Measurements from ENCODE around the gene DOK6.

DOK6 gene

DNA sequence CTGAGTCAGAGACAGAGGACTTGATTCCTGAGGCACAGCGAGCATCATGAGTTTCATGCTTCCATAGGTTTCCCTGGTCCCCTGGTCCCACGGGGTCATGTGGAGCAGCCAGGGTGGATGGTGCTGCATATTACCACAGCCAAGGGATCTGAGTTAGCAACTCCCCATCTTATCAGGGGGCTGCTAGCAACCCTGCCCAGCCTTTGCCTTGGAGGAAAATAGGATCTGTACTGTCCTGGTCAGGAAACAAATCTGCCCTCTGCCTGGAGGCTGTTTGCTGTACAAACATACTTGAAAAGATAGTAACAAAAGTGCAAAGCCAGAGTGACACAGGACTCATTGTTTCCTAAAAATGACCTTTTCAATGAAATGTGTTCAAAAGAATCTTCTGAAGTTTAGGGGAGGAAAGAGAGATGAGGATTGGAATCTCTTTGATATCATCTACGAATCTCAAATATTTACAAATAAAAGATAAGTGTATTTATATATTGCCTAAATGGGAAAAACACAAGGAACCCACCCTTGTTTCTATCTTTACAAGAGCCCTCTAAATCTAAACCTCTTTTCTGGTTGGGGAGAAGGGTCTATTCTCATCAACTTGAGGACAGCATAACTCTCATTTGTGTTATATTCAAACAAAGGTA lies 352.2 kb downstream of the DOK6 start:
- no peak for DNase-seq (ENCODE audit: low read depth in 2 of 2)

DNA sequence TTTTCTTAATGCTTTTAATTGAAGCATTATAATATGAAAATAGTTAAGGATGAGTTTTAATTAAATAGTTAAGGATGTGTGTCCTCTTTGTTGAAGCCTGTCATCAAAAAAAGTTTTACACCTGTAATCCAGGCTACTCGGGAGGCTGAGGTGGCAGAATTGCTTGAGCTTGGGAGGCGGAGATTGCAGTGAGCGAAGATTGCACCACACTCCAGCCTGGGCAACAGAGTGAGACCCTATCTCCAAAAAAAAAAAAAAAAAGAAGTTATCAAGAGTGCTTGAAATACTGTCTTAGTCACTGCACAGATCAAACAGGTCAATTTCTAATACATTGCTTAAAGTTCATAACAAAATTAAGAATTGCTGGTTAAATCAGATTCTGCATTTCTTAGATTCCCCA lies 353.4 kb downstream of the DOK6 start:
- DNase-seq (ENCODE audit: low read depth in 2 of 2): no peak

DNA sequence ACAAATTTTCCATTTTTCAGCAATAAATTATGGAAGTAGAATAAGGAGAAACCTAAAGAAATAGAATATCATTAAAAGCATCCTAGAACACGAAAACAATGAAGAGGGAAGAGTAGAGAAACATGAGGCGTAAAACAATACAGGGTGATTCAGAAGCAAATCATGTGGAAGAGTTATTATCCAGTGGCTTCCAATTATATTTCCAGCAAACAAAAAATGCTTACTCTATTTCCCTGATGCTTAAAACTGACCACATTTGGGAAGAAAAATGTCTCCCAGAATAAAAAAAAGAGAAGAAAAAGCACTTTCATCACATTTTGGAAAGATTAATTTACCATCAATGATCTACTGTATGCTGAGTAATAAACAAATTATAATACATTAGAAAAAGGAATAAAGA lies 354.4 kb downstream of the DOK6 start:
- DNase-seq (ENCODE audit: low read depth in 2 of 2): no peak

DNA sequence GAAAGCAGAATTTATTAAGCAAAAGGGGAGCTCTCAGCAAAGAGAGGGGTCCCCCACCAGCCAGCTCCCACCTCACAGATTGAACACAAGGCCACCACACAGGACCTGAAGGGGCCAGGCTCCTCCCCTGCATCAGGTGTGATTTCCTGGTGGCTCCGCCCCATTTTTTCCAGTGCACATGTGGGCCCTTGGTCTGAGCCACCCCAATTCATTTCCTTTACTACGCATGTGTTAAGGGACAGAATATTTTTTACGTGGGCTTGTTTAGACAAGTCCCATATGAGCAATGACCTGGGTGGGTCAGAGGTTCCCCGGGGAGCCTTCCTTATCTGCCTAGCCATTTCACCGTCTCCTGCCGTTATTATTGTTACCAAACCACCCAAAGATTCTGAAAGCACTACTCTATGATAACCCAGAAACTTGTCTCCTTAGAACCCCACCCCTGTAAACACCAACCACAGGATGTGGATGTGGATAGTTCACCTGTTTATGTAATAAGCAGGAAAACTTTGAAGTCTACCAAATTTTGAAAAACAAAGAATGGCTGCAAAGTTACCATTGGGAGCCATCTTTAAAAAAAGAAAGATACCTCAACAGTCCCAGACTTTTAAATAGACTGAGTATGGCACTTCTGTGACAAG lies 355.3 kb downstream of the DOK6 start:
- no peak for DNase-seq (ENCODE audit: low read depth in 2 of 2)

DNA sequence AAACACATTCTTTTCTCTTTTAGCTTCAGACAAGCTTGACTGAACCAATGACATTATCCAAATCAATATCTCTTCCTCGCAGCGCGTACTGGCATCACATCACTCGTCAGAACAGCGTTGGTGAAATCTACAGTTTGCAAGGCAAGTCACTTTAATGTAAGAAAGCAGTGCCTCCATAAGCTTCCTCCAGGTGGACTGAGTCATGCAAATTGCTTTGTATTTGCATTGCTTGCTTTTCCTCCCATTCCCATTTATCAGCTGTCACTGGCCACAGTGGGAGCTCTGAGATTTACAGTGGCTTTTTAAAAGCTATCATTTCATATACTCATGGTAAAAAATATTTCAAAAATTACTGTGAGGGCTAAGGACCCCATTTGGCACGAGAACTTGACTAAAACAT lies 357.0 kb downstream of the DOK6 start:
- no peak for DNase-seq (ENCODE audit: low read depth in 2 of 2)

DNA sequence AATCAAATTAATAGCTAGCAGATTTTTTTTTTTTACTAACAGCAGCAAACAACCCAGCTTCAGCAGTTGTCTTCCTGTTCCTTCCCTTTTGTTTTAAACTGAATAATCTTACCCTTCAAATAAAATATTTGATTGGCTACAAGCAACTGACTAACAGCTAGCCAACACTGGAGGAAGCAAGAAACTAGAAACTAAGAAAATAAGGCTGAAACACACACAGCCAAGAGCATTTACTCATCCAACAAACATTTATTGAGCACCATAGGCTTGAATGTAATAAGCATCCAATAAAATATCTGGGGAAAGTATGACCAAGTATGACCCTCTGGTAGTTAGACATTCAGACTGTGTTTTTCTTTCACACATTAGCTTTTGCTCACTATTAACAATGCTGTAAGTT lies 357.8 kb downstream of the DOK6 start:
- DNase-seq (ENCODE audit: low read depth in 2 of 2): no peak

DNA sequence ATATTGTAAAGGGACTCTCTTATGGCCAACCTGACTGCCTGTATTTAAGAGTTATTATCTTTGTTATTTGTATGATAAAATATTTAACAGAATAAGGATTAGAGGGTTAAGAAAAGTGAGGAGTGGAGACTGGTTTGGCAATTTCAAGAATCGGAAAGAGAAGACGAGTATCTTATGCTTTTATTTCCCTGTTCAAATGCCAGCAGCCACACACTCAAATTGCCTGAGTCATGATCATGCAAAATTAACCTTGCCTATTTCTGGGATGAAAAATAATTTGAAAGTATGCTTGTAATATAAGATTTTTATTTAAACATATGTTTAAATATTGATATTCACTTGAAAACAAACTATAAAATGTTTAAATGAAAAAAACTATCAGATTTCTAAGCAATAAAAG lies 358.4 kb downstream of the DOK6 start:
- DNase-seq (ENCODE audit: low read depth in 2 of 2): no peak

DNA sequence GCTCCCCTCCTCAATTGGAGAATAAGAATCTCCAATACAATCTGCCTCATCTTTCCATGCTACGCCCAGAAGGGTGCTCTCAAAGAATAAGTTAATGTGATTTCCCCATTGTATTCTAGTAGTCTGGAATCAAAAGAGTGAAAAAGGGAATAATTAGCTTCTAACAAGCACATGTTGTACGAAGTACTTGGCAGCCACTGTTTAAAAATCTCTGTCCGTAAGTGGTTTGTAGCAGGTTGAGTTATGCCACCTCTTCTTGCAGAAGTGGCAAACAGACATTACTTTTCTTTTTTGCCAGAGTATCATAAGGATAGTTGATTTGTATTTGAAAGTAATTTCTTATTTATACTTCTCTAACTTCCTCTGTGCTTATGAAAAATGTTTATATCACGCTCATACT lies 362.3 kb downstream of the DOK6 start:
- DNase-seq (ENCODE audit: low read depth in 2 of 2): no peak

DNA sequence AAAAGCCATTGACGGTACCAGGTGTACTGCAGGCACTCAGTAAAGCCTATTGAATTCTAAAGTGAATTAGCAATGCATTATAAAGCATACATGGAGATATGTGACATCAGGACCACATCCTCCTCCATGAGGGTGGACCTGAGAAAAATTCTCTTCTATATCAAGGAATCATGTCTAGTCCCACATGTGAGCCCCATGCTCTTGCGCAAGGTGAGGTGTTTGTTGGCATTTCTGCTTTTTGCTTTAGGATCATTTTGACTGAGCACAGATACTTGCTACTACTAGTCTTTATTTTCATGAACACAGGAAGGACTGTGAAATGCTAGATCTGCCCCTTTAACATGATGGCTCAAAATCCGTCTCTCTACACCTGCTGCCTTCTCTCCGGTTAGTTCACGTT lies 363.1 kb downstream of the DOK6 start:
- DNase-seq (ENCODE audit: low read depth in 2 of 2): no peak

DNA sequence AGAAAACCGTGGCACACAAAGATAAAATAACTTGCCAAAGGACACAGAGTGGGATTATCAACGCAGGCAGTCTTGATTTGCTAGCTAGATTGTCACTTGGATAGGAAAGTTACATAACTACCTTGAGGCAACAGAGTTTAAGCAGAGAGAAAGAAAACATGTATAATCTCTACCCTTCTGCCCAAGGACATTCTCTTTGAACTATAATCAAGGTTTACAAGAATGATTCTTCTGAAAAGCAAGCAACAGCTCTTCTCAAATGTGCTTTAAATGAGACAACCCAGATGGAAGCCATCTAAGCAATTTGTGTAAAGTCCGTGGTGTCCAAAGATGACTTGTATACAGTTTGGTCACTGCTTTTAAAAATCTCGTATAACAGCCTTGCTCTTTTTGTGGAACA lies 369.6 kb downstream of the DOK6 start:
- DNase-seq (ENCODE audit: low read depth in 2 of 2): no peak

DNA sequence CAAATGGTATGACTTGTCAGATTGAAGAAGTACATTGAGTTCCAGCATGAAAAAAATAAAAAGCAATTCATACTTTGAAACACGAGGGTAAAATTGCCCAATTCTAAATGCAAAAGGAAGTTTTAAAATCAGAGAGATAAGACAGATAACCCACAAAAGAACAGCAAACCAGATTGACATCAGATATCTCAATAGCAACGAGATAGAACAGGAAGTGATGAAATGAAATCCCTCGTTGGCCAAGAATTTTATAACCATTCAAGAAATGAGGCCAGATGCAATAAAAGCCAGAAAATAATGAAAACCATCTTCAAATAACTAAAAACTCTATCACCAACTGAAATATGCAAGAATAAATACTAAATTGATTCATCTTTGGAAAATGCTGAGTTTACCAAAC lies 374.1 kb downstream of the DOK6 start:
- DNase-seq (ENCODE audit: low read depth in 2 of 2): no peak

DNA sequence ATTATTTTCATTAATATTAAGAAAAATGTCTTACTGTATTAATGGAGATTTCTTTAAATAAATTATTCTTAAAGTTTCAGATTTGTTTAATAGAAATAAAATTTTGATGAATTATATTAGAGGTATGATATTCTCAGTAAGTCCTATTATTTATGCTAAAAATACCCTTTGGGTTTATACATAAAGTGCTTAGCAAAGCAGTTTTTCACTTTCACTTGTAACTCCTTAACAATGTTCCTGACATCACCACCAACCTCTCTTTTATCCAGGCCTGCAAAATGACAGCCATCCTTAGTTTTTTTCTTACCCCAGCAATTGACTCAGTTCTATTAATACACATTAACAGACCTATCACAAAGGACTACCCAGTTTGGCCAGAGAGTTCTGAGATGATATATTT lies 376.6 kb downstream of the DOK6 start:
- no peak for DNase-seq (ENCODE audit: low read depth in 2 of 2)

DNA sequence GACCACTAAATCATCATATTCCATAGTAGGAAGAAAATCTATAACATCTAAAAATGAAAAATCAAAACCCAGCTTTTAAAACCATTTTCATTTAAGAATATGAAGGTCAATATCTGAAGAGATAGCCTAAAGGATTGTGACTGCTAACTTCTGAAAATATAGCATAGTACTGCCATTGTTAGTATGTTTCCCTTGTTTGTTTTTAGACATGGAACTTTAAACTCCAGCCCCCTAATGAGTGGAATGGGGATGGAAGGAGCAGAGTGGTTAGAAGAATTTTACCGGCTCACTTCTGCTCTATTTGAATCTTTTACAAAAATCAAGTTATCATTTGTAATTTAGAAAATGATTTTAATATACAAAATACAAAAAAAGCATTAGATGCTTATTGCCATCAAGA lies 378.0 kb downstream of the DOK6 start:
- no peak for DNase-seq (ENCODE audit: low read depth in 2 of 2)

DNA sequence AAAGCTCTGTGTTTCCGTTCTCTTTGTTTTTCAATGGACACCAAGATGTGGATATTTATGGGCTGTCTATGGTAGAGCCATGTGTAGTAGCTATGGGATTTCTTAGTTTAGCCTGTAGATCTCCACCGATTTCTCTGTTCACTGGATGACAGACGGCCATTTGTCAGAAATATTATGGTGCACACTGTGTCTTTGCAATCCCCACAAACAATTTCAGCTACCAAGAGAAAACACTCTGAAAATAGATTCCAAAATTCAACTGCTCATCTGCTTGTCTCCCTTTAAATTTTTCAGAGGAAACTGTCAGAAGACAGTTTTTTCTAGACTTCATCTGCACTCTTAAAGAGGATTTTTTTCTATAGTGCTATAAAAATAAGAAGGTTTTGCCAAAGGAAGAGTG lies 380.2 kb downstream of the DOK6 start:
- no peak for DNase-seq (ENCODE audit: low read depth in 2 of 2)

DNA sequence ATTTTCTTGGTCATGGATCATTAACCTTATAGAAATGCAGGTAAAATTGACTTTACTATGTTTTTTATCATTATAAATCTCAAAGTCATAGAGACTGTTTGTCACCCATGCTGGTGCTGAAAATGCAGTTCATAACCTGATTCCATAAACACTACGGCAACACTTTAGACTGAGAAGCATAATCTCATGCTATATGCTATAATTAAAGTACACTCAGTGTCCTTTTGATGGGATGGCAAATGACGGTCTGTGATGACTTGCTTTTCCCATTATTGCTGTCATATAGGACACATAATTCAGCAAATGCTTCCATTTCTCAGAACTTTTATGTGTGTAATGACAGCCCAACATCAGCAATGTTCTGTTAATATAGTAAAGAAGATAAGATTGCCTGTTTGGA lies 384.1 kb downstream of the DOK6 start:
- DNase-seq (ENCODE audit: low read depth in 2 of 2): no peak

DNA sequence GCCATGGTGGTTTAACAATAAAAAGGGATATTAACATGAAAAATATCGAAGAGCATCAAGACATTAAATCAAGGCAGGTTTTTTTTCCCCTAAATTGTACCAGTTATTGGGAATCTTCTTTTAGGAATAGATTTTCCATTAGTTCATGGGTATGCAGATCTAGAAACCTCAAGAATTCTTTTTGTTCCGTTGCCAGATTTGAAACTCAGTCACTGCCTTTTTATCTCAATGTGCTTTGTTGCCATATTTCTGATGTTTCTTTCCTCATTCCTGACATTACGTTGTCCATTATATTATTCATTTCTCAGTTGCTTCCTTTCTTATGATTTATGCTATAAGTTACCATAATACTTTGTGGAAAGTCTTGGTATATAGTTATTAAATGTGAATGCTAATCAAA lies 384.8 kb downstream of the DOK6 start:
- DNase-seq (ENCODE audit: low read depth in 2 of 2): no peak

DNA sequence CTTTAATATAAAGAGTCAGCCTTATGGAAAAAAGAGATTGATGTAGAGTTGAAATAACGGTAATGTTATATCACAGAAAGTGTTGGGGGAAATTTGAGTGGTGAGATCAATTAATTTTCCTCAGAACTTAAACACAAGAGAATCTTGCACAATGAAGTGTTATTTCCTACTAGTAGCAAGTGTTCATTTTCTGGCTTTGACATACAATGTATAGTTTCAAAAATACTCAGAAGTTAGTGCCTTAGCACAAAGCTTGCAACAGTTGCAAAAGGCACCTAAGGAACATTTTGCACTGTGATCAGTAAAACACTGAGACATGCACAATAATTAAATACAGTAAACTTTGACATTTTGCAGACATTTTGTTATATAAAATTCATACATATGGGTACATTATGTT lies 385.7 kb downstream of the DOK6 start:
- DNase-seq (ENCODE audit: low read depth in 2 of 2): no peak

DNA sequence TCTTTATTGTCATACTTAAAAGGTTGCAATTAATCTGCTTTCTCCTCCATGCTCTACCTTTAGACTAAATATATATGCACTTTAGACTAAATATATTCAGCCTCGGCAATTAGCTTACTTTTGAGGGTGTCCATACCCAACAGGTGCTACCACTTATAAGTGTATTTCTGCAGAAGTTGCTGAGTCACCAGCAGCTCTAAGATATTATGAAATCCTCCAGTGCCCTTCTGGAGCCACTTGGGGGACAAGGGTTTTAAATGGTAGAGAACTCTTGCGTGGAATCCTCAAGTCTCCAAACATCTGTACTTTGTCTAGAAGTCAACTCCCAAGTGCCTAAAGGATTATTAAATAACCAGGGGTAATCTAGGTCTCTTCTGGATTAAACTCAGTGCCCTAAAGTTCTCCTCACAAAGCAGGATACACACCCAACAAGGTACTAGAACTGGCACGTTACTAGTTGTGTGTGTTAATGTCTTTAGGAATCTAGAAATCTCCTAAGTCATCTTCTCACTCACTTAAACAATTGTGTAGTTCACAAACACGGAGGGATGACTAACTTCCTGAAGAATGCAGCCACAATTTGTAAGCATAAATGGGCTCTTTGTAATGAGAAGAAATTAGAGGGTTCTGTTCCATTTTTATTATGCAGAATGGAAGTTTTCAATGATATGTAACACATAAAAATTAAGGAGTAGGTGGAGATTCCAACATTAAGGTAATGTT lies 387.3 kb downstream of the DOK6 start:
- no peak for DNase-seq (ENCODE audit: low read depth in 2 of 2)

DNA sequence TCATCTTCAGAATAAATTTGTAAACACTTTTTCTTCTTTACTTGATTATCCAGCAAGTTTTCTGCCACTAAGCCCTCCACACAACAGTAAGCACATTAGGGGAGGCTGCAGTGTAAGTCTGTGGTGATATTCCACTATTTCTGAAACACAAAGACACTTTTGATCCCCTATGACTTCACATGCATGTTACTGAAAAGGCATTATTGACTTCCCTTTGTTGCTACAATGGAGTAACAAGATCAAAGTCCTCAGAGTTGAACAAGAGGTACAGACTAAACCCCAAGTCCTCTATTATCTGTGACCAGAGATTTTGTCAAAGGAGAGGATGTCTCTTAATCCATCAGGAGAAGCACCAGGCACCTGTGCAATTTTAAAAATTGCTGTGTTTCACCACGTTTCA lies 389.1 kb downstream of the DOK6 start:
- DNase-seq (ENCODE audit: low read depth in 2 of 2): no peak

DNA sequence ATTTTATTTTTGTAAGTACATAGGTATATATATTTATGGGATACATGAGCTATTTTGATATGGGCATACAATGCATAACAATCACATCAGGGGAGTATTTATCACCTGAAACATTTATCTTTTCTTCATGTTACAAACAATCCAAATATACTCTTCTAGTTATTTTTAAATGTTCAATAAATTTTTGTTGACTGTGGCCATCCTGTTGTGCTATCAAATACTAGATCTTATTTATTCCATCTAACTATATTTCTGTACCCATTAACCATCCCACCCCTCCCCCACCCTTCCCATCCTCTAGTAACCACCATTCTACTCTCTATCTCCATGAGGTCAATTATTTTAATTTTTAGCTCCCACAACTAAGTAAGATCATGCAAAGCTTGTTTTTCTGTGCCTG lies 390.0 kb downstream of the DOK6 start:
- no peak for DNase-seq (ENCODE audit: low read depth in 2 of 2)

DNA sequence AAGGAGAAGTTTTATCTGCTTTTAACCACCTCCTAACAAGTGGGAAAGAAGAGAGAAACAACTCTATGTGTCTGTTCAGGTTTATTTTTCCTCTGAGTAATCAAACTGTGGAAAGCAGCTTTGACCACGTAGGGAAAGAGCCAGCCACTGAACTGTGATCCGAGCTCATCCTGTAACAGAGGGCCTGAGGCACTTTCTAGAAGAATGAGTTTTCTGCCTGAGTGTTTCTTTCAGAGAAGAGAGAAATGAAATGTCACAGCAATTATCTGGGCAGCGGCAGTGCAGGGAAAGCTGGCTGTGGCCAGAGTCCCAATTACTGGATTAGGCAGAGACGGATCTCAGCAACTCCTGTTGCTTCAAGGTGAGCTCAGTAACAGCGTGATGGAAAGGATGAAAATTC lies 395.1 kb downstream of the DOK6 start:
- no peak for DNase-seq (ENCODE audit: low read depth in 2 of 2)

DNA sequence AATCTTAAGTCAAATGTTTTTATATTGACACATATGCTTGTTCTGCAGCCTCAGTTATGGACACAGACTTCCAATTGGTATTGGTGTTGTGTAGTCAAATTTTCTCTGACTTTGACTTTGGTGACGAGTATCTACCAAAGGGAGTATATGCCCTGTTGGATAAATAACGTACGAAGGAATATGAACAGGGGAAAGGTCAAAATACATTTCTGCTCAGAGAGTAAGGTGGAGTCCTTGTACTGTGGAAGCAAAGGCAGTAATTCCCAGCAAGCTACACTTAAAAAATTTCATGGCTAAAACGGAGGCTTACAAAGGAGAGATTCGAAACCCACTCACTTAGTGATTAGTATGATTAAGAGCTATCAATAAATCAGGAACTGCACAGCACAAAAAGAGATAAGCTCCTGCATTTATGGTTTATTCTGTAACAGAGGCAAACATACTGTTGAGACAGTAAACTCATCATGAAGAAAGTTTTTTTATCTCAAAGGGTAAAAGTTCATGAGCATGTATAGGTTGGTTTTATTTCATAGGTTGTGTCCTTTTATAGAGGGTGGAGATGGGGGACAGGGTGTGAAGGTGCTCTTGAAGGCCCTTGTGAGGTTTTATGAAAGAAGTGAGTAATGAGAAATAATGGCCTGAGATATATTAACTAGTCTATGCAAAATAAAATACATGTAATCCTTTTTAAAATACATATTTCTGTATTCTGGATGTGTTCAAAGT lies 404.3 kb downstream of the DOK6 start:
- DNase-seq (ENCODE audit: low read depth in 2 of 2): no peak

DNA sequence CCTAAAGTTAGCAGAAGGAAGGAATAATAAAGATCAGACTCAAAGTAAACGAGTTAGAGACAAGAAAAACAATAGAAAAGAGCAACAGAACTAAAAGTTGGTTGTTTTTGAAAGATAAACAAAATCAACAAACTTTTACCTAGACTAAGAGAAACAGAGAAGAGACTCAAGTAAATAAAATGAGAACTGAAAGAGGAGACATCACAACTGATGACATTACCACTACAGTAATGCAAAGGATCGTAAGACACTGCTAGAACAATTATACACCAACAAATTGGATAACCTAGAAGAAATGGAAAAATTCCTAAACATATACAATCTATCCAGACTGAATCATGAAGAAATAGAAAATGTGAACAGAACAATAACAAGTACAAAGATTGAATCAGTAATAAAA lies 407.7 kb downstream of the DOK6 start:
- no peak for DNase-seq (ENCODE audit: low read depth in 2 of 2)
